Mesendoderm (in vitro differentiated cells): Measurements from ENCODE around the gene ACRBP.

Experiments used
- DNase-seq: peaks from one replicate; pipeline ENCODE4 v3.0.0; 2013
- H2AK5ac ChIP-seq: 2 replicates; pipeline ENCODE4 v1.6.1; 2013; ENCODE audit warnings: low read length, inconsistent platforms
- H2BK120ac ChIP-seq: 2 replicates; pipeline ENCODE4 v1.6.1; 2013; ENCODE audit warnings: low read depth, mild to moderate bottlenecking, low read length, moderate library complexity, mixed read lengths
- H2BK15ac ChIP-seq: replicated peaks from 2 replicates; pipeline ENCODE4 v1.6.1; 2013; ENCODE audit warnings: low read depth, mild to moderate bottlenecking, moderate library complexity
- H2BK5ac ChIP-seq: 2 replicates; pipeline ENCODE4 v1.6.1; 2013; ENCODE audit warnings: low read length, inconsistent platforms
- H3K18ac ChIP-seq: 2 replicates; pipeline ENCODE4 v1.6.1; 2013; ENCODE audit warnings: mild to moderate bottlenecking, low read length, mixed read lengths
- H3K23ac ChIP-seq: one replicate; pipeline ENCODE4 v1.6.1; 2013; ENCODE audit warnings: low read length
- H3K27ac ChIP-seq: 2 replicates; pipeline ENCODE4 v1.5.1; 2013; ENCODE audit warnings: low read depth, mild to moderate bottlenecking, inconsistent platforms, low read length, moderate library complexity
- H3K27me3 ChIP-seq: 2 replicates; pipeline ENCODE4 v1.6.1; 2013; ENCODE audit warnings: low read length, control low read depth, mild to moderate bottlenecking, inconsistent platforms; ENCODE audit not compliant: insufficient read depth, poor library complexity
- H3K36me3 ChIP-seq: 2 replicates; pipeline ENCODE4 v1.6.1; 2013; ENCODE audit warnings: low read length, inconsistent platforms; ENCODE audit not compliant: control insufficient read depth, insufficient read depth
- H3K4ac ChIP-seq: one replicate; pipeline ENCODE4 v1.6.1; 2013; ENCODE audit warnings: low read depth, mild to moderate bottlenecking, low read length, moderate library complexity
- H3K4me1 ChIP-seq: 2 replicates; pipeline ENCODE4 v1.6.1; 2013; ENCODE audit warnings: low read depth, low read length, inconsistent platforms; ENCODE audit not compliant: control insufficient read depth
- H3K4me2 ChIP-seq: 2 replicates; pipeline ENCODE4 v1.6.1; 2013; ENCODE audit warnings: low read length
- H3K4me3 ChIP-seq: 2 replicates; pipeline ENCODE4 v1.5.1; 2013; ENCODE audit warnings: mild to moderate bottlenecking, low read length
- H3K56ac ChIP-seq: one replicate; pipeline ENCODE4 v1.6.1; 2013; ENCODE audit warnings: low read length
- H3K79me1 ChIP-seq: 2 replicates; pipeline ENCODE4 v1.6.1; 2013; ENCODE audit warnings: low read length, inconsistent platforms
- H3K79me2 ChIP-seq: 2 replicates; pipeline ENCODE4 v1.6.1; 2013; ENCODE audit warnings: mild to moderate bottlenecking, low read length; ENCODE audit not compliant: control insufficient read depth, insufficient read depth
- H3K9ac ChIP-seq: 2 replicates; pipeline ENCODE4 v1.6.1; 2013; ENCODE audit warnings: low read length, inconsistent platforms
- H4K5ac ChIP-seq: one replicate; pipeline ENCODE4 v1.6.1; 2013; ENCODE audit warnings: low read length
- H4K8ac ChIP-seq: one replicate; pipeline ENCODE4 v1.6.1; 2013; ENCODE audit warnings: low read depth, mild to moderate bottlenecking, control low read depth, low read length, moderate library complexity
- WGBS: extraction: QIAGEN DNeasy Blood & Tissue Kit; methylation state at CpG from one replicate; pipeline ENCODE4 v1.1.7; 2013; ENCODE audit warnings: low lambda C conversion rate, missing lambda C conversion rate; ENCODE audit not compliant: insufficient coverage; ENCODE audit errors: extremely low coverage; 5-methylcytosine and 5-hydroxymethylcytosine counted together

Gene ACRBP

GRCh38 chr12:6626654-6627283 lies 20.5 kb downstream of the ACRBP start:
- no peak overlapping the region for H3K18ac ChIP-seq
- H2BK120ac ChIP-seq: no peak overlapping the region
- H3K4me2 ChIP-seq: no peak overlapping the region
- no peak overlapping the region for H3K56ac ChIP-seq
- H3K4me3 ChIP-seq: no peak overlapping the region
- H3K27me3 ChIP-seq: no peaks in the 10 kb centered on the region
- H3K4me1 ChIP-seq: no peaks in the 10 kb centered on the region
- no CpG with 5 or more reads among the region's 8 CpGs for WGBS
- no peak overlapping the region for H4K5ac ChIP-seq
- no peaks in the 10 kb centered on the region for H3K36me3 ChIP-seq
- H3K4ac ChIP-seq: no peak overlapping the region
- no peak for DNase-seq
- H3K79me2 ChIP-seq: no peaks in the 10 kb centered on the region
- H2BK5ac ChIP-seq: no peak overlapping the region
- H4K8ac ChIP-seq: no peak overlapping the region
- no peak overlapping the region for H3K27ac ChIP-seq
- H3K9ac ChIP-seq: no peak overlapping the region
- H3K79me1 ChIP-seq: no peaks in the 10 kb centered on the region
- H2BK15ac ChIP-seq: no peak overlapping the region
- no peak overlapping the region for H2AK5ac ChIP-seq
- H3K23ac ChIP-seq: no peak overlapping the region

GRCh38 chr12:6620885-6621274 lies 26.4 kb downstream of the ACRBP start:
- Histone ChIP-seq H3K9ac (no peak overlapping the region), H3K4ac (no peak overlapping the region), H2BK120ac (no peak overlapping the region), H3K27me3 (no peaks in the 10 kb centered on the region), H3K4me1 (no peaks in the 10 kb centered on the region), H2AK5ac (peak overlapping the region; percentile 50), H3K4me3 (no peak overlapping the region), H3K56ac (peak overlapping the region; percentile 76), H2BK5ac (no peak overlapping the region), H4K8ac (no peak overlapping the region), H3K4me2 (no peak overlapping the region), H2BK15ac (no peak overlapping the region), H3K79me2 (no peaks in the 10 kb centered on the region), H3K23ac (no peak overlapping the region), H3K79me1 (no peaks in the 10 kb centered on the region), H3K18ac (no peak overlapping the region), H4K5ac (no peak overlapping the region), H3K36me3 (no peaks in the 10 kb centered on the region), H3K27ac (no peak overlapping the region)
- WGBS: no CpG with 5 or more reads among the region's 29 CpGs
- DNase-seq: no peak

- H3K4ac ChIP-seq: no peak overlapping the region
- peak overlapping the region; percentile 94 for H3K56ac ChIP-seq
- no peaks in the 10 kb centered on the region for H3K79me2 ChIP-seq
- peak overlapping the region; percentile 83 for H3K4me2 ChIP-seq
- peak overlapping the region; percentile 84 for H3K9ac ChIP-seq
- no peak overlapping the region for H2BK15ac ChIP-seq
- H3K27ac ChIP-seq: no peak overlapping the region
- no peaks in the 10 kb centered on the region for H3K36me3 ChIP-seq
- no peak overlapping the region for H2BK120ac ChIP-seq
- no peaks in the 10 kb centered on the region for H3K4me1 ChIP-seq
- no peak overlapping the region for H2AK5ac ChIP-seq
- H4K5ac ChIP-seq: no peak overlapping the region
- H3K4me3 ChIP-seq: no peak overlapping the region
- H4K8ac ChIP-seq: no peak overlapping the region
- WGBS: no CpG with 5 or more reads among the region's 88 CpGs
- no peaks in the 10 kb centered on the region for H3K79me1 ChIP-seq
- peak; percentile 95 for DNase-seq
- H3K18ac ChIP-seq: no peak overlapping the region
- H3K23ac ChIP-seq: peak overlapping the region; percentile 7
- no peak overlapping the region for H2BK5ac ChIP-seq
- no peaks in the 10 kb centered on the region for H3K27me3 ChIP-seq
Observed at GRCh38 chr12:6620137-6620884, 26.9 kb downstream of the ACRBP start.

- Histone ChIP-seq H3K79me1 (no peaks in the 10 kb centered on the region), H3K4me2 (no peak overlapping the region), H3K27me3 (no peaks in the 10 kb centered on the region), H4K5ac (no peak overlapping the region), H2BK120ac (no peak overlapping the region), H2BK5ac (no peak overlapping the region), H3K18ac (no peak overlapping the region), H2AK5ac (no peak overlapping the region), H2BK15ac (no peak overlapping the region), H4K8ac (no peak overlapping the region), H3K36me3 (no peaks in the 10 kb centered on the region), H3K4me3 (no peak overlapping the region), H3K4me1 (peaks cover 6% of the 10 kb centered on the region), H3K27ac (no peak overlapping the region), H3K79me2 (no peaks in the 10 kb centered on the region), H3K9ac (no peak overlapping the region), H3K56ac (no peak overlapping the region), H3K4ac (no peak overlapping the region), H3K23ac (no peak overlapping the region)
- no peak for DNase-seq
- no CpG with 5 or more reads among the region's 5 CpGs for WGBS
Observed at GRCh38 chr12:6618483-6619225, 28.6 kb downstream of the ACRBP start.

GRCh38 chr12:6615802-6616201 lies 31.4 kb downstream of the ACRBP start:
- Histone ChIP-seq H3K4me2 (no peak overlapping the region), H3K27ac (no peak overlapping the region), H4K5ac (no peak overlapping the region), H3K56ac (peak overlapping the region; percentile 50), H3K79me2 (no peaks in the 10 kb centered on the region), H3K9ac (no peak overlapping the region), H4K8ac (no peak overlapping the region), H3K4me1 (peaks cover 14% of the 10 kb centered on the region), H3K4ac (no peak overlapping the region), H3K36me3 (no peaks in the 10 kb centered on the region), H2BK15ac (no peak overlapping the region), H2AK5ac (no peak overlapping the region), H3K18ac (no peak overlapping the region), H2BK120ac (no peak overlapping the region), H3K79me1 (no peaks in the 10 kb centered on the region), H3K27me3 (no peaks in the 10 kb centered on the region), H3K23ac (no peak overlapping the region), H3K4me3 (no peak overlapping the region), H2BK5ac (no peak overlapping the region)
- DNase-seq: no peak
- WGBS: no CpG with 5 or more reads among the region's 3 CpGs
